Skeletal muscle tissue (tissue), 4 donors: ENCODE data around the gene ABLIM3. TPM values are rescaled to one million over a fixed set of nuclear protein-coding genes. Genes with fewer than 3 reads are reported as not detected.
"Not testable (repeated sequence)": the region's sequence is repeated elsewhere in the genome, so short reads cannot be mapped to it uniquely, and the experiment has no call there.

Source experiments
- H3K27ac ChIP-seq: one replicate; pipeline ENCODE4 v1.7.0; 2013; ENCODE audit warnings: mild to moderate bottlenecking, low read depth, low read length, inconsistent platforms
- H3K27me3 ChIP-seq, 3 donors: one replicate each; pipeline ENCODE4 v1.7.0; 2013; ENCODE audit warnings: low read length in 3 of 3; ENCODE audit not compliant: control insufficient read depth in 3 of 3, insufficient read depth in 3 of 3
- H3K36me3 ChIP-seq, 3 donors: one replicate each; pipeline ENCODE4 v1.7.0; 2013; ENCODE audit warnings: low read length in 3 of 3; ENCODE audit not compliant: control insufficient read depth in 3 of 3, insufficient read depth in 3 of 3
- H3K4me1 ChIP-seq, 3 donors: one replicate each; pipeline ENCODE4 v1.7.0; 2013; ENCODE audit warnings: low read length in 3 of 3, mild to moderate bottlenecking in 3 of 3; ENCODE audit not compliant: control insufficient read depth in 3 of 3, insufficient read depth in 3 of 3
- H3K4me3 ChIP-seq, 3 donors: one replicate each; pipeline ENCODE4 v1.7.0; 2013; ENCODE audit warnings: low read length in 3 of 3
- H3K9ac ChIP-seq, 3 donors: one replicate each; pipeline ENCODE4 v1.7.0; 2013; ENCODE audit warnings: low read length in 3 of 3, mild to moderate bottlenecking in 3 of 3, moderate library complexity in 2 of 3, low read depth in 1 of 3
- H3K9me3 ChIP-seq, 3 donors: one replicate each; pipeline ENCODE4 v1.7.0; 2013; ENCODE audit warnings: low read length in 3 of 3; ENCODE audit not compliant: control insufficient read depth in 3 of 3
- total RNA-seq: library from RNA; depleted of rRNA; stranded (reverse); fragments of >200 nt; gene quantifications from one replicate; pipeline ENCODE4 v1.2.3, GENCODE V29; 2014
- donor health status: Osteomylitis.

ABLIM3 gene
- total RNA-seq, 1 donor from 2014 or later: 15.1 TPM

DNA sequence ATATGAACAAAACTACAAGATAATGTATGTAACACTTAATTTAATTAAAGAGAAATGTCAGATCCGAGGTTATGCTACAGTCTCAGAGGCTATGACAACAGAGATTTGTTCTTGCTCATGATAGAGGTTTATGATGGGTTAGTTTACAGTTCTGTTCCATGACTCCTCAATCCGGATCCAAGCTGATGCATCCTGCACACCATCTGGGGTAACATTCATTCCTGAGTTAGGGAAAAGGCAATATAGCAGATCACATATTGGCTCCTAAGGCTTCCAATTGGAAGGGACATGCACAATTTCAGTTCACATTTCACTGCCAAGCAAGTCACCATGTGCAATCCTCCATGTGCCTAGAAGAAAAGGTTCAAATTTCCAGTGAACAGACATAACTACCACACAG lies 40.4 kb downstream of the ABLIM3 start:
- Histone ChIP-seq H3K27ac (no peak overlapping the region), H3K36me3 (peaks cover 0 to 7% (median 0%) of the 10 kb centered on the region in 3 donors), H3K9ac (no peak overlapping the region), H3K4me1 (peaks cover 6 to 12% (median 11%) of the 10 kb centered on the region in 3 donors), H3K9me3 (no peaks in the 10 kb centered on the region), H3K27me3 (no peaks in the 10 kb centered on the region), H3K4me3 (no peak overlapping the region)

DNA sequence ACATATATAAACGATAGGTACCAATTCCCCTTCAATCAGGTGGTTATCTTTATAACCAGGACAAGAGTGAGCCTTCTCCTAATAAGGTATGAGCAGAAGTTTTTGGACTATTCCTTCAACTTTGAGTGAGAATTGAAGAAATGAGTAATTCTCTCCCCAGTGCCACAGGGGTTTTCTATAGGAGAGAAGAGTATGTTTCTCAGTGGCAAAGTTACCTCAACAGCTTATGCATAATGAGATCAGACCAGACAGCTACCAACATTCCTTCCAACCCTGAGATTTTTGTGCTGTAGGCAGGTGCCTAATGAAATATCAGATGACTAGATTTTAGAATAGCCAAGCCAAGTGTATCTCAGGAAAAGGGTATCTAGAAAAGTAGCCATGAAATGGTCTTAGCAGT lies 40.9 kb downstream of the ABLIM3 start:
- H3K9me3 ChIP-seq: no peaks in the 10 kb centered on the region
- peaks cover 6 to 11% (median 6%) of the 10 kb centered on the region in 3 donors for H3K4me1 ChIP-seq

DNA sequence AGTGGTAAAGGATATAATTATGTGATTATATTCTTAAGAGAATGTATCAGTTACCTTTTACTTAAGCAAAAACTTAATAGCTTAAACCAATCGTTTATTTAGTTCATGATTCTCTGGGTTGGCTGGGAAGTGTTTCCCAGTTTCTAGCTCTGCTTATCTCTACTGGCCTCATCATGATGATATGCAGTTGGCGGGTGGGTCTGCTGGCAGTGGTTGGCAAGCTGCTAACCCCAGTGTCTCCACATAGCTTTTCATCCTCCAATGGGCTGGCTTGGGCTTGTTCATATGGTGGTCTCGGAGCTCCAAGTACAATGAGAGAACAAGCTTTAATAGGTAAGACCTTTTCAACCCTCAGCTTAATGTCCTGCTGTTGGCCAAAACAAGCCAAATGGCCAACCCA lies 43.8 kb downstream of the ABLIM3 start:
- Histone ChIP-seq H3K9me3 (no peaks in the 10 kb centered on the region), H3K27ac (no peak overlapping the region), H3K36me3 (peaks cover 0 to 7% (median 0%) of the 10 kb centered on the region in 3 donors), H3K4me1 (no peaks in the 10 kb centered on the region), H3K9ac (no peak overlapping the region), H3K4me3 (no peak overlapping the region), H3K27me3 (no peaks in the 10 kb centered on the region)

More for the DNA sequence above, 40.9 kb downstream of the ABLIM3 start:
- no peak overlapping the region for H3K27ac ChIP-seq
- H3K4me3 ChIP-seq: no peak overlapping the region
- H3K9ac ChIP-seq: no peak overlapping the region
- H3K36me3 ChIP-seq: peaks cover 0 to 7% (median 0%) of the 10 kb centered on the region in 3 donors
- H3K27me3 ChIP-seq: no peaks in the 10 kb centered on the region

DNA sequence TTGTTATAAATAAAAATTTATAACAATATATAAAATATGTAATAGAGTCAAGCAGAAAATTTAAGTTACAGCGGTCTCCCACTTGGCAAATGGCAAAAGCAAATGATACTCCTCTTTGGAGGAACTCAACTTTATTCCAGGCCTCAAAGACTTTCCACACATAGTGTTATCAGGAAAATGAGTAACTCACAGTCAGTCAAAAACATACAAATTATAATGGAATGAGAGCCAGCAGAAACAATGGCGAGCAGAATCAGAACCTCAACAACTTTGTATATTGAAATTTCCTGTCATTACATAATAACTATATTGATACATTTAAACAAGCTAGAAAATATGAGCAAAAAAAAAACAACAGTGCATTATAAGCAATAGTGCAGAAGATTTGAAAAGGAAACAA lies 45.2 kb downstream of the ABLIM3 start:
- no peaks in the 10 kb centered on the region for H3K4me1 ChIP-seq
- H3K36me3 ChIP-seq: peaks cover 0 to 7% (median 0%) of the 10 kb centered on the region in 3 donors
- H3K4me3 ChIP-seq: no peak overlapping the region
- H3K27ac ChIP-seq: no peak overlapping the region
- H3K27me3 ChIP-seq: no peaks in the 10 kb centered on the region
- H3K9ac ChIP-seq: no peak overlapping the region
- no peaks in the 10 kb centered on the region for H3K9me3 ChIP-seq

DNA sequence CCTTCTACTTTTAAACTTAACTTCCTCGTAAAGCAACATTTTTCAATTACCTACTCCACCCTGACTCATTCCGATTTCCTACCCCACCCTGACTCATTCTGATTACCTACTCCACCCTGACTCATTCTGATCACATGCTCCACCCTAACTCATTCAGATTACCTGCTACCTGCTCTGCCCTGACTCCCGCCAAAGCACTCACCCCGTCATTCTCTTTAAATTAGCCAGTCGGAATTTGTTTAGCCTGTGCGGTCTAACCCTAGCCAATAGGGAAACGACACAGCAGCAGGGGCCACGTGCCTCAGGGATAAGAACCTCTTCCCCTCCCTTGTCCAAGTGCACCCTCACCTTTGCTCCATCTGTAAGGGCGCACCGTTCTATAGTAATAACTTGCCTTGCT lies 46.3 kb downstream of the ABLIM3 start:
- H3K9ac ChIP-seq, H3K9me3 ChIP-seq, H3K4me1 ChIP-seq, H3K36me3 ChIP-seq, H3K4me3 ChIP-seq, H3K27me3 ChIP-seq, H3K27ac ChIP-seq: not testable (repeated sequence)

DNA sequence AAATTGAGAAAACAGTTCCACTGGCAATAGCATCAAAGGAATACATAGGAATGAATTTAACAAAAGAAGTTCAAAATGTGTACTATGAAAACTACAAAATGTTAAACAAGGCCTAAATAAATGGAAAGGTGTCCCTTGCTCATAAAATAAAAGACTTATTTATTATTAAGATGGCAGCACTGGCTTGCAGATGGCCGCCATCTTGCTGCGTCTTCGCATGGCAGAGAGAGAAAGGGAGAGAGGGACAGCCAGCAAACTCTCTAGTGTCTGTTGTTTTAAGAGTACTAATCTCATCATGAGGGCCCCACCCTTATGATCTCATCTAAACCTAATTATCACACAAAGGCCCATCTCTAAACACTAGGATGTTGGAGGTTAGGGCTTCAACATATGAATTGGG lies 47.1 kb downstream of the ABLIM3 start:
- peaks cover 0 to 3% (median 0%) of the 10 kb centered on the region in 3 donors for H3K36me3 ChIP-seq
- no peak overlapping the region for H3K9ac ChIP-seq
- H3K4me1 ChIP-seq: no peaks in the 10 kb centered on the region
- H3K27ac ChIP-seq: no peak overlapping the region
- H3K9me3 ChIP-seq: no peaks in the 10 kb centered on the region
- H3K27me3 ChIP-seq: no peaks in the 10 kb centered on the region
- no peak overlapping the region for H3K4me3 ChIP-seq

DNA sequence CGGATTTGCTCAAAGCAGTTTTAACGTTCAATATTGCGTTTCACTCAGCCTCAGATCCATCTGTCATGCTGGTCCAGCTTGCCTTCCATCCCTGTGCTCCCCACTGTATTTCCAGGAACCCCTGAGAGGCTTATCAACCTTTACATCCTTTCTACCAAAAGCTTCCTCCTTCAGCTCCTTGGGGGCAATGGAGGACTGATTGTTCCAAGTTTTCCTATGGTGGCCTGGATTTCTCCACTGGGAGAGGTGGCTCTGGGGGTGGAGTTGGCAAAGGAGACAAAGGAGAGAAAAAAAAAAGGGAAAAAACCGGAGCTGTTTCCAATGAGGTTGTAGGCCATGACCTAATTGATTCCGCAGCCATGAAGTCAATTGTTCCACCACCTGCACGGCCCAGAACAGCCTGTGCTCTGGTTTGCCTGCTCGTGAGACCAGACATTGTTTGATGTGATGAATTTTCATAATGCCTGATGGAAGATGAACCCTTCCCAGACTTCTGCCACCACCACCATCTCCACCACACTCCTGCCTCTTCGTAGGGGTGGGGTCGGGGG lies 54.1 kb downstream of the ABLIM3 start:
- Histone ChIP-seq H3K9ac (no peak overlapping the region), H3K36me3 (peaks cover 4 to 19% (median 4%) of the 10 kb centered on the region in 3 donors), H3K9me3 (no peaks in the 10 kb centered on the region), H3K4me3 (no peak overlapping the region), H3K27me3 (no peaks in the 10 kb centered on the region), H3K4me1 (peaks cover 0 to 18% (median 12%) of the 10 kb centered on the region in 3 donors), H3K27ac (peak overlapping the region; percentile 6)

DNA sequence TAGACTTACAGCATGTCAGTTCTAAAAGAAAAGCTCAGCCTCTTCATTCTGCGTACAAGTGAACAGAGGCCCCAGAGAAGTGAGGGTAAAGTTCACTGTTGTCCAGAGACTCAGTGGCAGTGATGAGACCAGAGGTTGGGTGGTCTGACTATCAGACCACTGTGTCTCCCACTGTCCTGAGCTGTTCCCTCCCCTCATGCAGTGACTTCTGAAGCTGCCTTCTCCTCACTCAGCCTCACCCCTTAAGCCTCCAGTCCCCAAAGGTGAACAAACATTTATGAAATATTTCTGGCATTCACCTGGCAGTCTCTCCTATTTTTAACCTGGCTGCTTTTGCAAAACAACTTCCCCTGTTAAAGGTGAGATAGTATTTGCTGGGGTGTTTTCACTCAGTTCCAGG lies 54.7 kb downstream of the ABLIM3 start:
- Histone ChIP-seq H3K4me1 (peaks cover 0 to 18% (median 13%) of the 10 kb centered on the region in 3 donors), H3K4me3 (no peak overlapping the region), H3K9ac (no peak overlapping the region), H3K9me3 (no peaks in the 10 kb centered on the region), H3K36me3 (peaks cover 5 to 22% (median 7%) of the 10 kb centered on the region in 3 donors), H3K27me3 (no peaks in the 10 kb centered on the region), H3K27ac (no peak overlapping the region)

DNA sequence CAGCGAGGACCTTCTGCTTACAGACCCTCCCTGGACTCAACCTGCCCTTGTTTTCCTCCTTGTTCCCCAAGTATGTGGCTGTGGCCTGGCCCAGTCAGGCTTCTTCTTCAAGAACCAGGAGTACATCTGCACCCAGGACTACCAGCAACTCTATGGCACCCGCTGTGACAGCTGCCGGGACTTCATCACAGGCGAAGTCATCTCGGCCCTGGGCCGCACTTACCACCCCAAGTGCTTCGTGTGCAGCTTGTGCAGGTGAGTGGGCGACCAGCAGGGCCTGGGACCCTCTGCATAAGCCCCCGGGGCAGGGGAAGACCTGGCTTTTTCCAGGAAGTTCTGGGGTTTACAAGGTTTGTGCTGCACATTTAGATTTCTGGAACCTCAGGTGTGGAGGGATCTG lies 56.9 kb downstream of the ABLIM3 start:
- Histone ChIP-seq H3K4me3 (no peak overlapping the region), H3K9me3 (peaks cover 0 to under 1% (median 0%) of the 10 kb centered on the region in 3 donors), H3K27me3 (no peaks in the 10 kb centered on the region), H3K27ac (no peak overlapping the region), H3K9ac (no peak overlapping the region), H3K4me1 (peaks cover 0 to 18% (median 13%) of the 10 kb centered on the region in 3 donors), H3K36me3 (peaks cover 17 to 40% (median 19%) of the 10 kb centered on the region in 3 donors)

DNA sequence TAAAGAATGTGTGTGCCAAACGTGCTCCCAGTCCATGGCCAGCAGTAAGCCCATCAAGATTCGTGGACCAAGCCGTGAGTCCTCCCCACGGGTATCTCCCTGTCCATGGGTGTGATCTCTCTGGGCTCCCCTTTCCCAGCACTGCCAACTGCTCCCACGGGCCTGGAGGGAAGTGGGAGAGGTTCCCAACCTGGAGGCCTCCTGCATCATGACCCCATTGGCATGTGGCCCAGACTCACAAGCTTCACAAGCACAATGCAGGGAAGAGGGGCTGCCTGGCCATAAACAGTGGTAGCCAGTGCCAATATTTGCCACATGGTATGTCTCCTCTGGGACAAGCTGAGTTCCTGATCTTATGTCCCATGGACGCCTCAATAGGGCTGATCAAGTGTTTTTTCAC lies 59.1 kb downstream of the ABLIM3 start:
- H3K4me1 ChIP-seq: peaks cover under 1 to 23% (median 14%) of the 10 kb centered on the region in 3 donors
- no peaks in the 10 kb centered on the region for H3K27me3 ChIP-seq
- H3K9ac ChIP-seq: no peak overlapping the region
- peaks cover 22 to 45% (median 23%) of the 10 kb centered on the region in 3 donors for H3K36me3 ChIP-seq
- peaks cover 0 to 2% (median 0%) of the 10 kb centered on the region in 3 donors for H3K9me3 ChIP-seq
- H3K27ac ChIP-seq: no peak overlapping the region
- H3K4me3 ChIP-seq: no peak overlapping the region
